ENCODE data around the gene GBGT1. TPM values are rescaled to one million over a fixed set of nuclear protein-coding genes. Genes with fewer than 3 reads are reported as not detected.
A peak's percentile ranks its signal among the peaks of the same experiment; 100 is the strongest.

Gene GBGT1
- total RNA-seq, 1 donor from 2014 or later = 18.3 TPM

DNA sequence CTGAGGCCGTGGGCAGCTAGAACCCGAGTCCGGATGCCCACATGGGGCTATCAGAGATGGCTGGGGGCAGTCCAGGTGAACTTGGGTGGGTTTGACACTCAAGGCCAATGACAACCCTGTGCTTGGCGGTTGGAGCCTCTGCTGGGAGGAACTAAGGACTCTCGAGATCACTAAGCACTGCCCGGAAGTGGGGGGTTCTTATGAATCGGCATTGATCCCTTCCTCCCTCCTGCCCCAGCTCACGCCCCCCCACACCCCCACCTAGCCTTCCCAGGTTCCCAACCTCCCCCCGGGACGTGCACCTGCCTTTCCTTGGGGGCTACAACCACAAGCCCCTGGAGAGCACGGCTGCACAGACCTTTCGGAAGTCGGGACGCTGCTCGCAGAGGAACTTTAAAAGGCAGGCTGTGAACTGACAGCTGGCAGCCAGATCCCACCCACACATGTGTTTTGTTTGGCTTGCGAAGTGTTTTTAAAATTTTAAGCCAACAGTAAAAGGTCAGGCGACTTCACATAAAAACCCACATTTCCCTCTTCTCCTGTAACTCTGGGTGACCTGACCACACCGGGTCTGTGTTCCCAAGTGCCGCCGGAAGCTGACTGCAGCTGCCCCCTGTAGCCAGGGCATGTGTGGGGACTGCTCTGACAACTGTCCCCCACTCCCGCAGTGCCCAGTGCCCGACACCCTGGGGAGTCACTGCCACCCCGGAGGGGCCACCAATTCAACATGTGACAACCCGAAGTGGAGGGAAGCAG lies 37.6 kb downstream of the GBGT1 start:
- peak; percentile 41 for DNase-seq (ENCODE audit: low spot score)

DNA sequence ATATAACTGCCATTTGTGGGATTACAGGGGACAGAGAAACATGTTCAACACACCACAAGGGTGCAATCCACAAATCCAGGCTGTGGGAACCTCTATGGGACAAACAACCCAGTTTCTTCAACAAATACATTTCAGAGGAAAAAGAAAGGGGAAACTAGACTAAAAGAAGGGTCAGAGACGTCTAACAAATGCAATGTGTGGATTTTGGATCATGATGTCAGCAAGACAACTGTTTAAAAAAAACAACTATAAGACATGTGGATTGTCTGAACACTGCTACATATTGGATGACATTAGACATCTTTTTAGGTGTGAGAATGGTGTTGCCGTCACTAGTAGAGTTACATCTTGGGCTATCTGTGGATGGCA lies 38.8 kb downstream of the GBGT1 start:
- DNase-seq (ENCODE audit: low spot score) = no peak

DNA sequence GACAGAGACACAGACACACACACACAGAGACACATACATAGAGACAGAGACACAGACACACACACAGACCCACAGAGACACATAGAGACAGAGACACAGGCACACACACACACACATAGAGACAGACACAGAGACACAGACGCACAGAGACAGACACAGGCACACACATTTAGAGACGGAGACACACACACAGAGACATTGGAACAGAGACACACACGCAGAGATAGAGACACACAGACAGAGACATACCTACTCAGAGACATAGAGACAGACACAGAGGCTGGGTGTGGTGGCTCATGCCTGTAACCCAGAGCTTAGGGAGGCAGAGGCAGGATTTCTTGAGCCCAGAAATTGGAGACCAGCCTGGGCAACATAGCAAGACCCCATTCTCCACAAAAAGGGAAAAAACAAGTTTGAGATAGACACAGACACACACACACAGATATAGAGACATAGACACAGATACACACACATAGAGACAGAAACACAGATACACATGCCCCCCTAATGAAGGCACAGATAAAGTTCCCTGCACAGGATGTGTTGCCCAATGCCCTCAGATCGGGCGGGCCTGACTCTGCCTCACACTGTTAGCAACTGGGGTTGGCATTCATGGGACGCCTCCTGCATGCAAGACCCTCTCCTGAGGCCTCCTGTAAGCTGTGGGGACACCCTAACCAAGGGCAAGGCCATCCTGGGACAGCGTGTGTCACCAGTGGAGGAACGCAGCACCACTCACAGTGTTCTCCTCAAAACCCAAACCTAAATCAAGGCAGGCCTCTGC lies 39.4 kb downstream of the GBGT1 start:
- DNase-seq (ENCODE audit: low spot score) = no peak

DNA sequence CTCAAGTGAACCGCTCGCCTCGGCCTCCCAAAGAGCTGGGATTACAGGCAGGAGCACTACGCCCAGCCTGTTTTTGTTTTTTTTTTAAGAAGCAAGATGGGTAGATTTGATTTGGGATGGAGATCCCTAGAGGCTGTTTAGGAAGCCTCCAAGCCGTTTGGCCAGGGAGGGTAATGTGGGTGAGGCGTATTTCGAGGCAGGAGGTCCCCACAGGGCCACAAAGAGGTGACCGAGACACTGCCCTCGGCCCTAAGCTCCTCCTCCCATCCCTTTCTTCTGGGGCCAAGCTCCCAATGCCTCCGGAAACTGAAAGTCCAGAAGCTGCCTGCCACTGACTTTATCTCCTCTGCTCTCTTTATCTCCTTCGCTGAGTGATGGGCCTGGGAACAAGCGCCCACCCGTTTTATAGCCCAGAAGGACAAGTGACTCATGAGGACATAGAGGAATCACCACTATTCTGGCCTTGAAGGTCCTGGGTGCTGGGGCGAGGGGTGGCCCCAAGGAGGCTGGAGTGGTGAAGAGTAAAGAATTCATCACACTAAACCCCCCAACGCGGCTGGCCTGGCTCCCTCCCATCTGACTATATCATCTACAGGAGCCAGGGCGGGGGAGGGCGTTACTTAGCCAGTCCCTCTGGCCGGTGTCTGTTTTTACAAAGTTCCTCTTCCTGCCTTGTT lies 40.6 kb downstream of the GBGT1 start:
- peak; percentile 68 for DNase-seq (ENCODE audit: low spot score)

DNA sequence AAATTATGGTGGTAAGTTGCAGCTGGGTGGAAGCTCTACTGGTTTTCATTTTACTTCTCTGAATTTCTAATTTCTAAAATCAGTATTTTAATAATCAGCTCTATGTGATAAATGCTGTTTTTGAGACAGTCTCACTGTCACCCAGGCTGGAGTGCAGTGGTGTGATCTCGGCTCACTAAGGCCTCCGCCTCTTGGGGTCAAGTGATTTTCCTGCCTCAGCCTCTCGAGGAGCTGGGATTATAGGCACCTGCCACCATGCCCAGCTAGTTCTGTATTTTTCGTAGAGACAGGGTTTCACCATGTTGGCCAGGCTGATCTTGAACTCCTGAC lies 41.1 kb downstream of the GBGT1 start:
- no peak for DNase-seq (ENCODE audit: low spot score)

DNA sequence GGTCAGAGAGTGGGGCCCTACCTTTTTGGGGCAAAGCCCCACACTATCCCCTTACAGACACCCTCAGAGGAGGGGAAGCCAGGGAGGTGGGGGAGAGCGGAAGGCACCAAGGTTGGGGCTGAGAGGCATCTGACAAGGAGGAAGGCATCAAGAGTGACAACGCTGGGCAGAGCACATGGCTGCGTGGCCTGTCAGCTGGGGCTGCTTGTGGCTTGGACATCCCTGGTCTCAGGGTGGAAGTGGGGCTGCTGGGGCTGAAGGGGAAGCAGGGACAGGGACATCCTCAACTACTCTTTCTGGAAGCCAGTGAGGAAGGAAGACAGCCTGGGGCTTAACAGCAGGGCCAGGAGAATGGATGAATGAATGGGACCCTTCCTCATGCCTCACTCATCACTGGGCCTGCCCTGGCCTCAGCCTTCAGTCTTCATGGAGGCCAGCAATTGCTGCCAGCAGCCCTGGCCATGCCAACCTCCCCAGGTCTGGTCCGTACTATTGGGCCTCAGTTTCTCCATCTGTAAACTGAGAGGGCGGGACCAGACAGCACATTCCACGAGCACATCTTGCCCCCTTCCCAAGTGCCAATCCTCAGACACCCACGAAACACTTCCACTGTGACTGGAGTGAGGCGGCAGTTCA lies 41.7 kb downstream of the GBGT1 start:
- peak; percentile 37 for DNase-seq (ENCODE audit: low spot score)

DNA sequence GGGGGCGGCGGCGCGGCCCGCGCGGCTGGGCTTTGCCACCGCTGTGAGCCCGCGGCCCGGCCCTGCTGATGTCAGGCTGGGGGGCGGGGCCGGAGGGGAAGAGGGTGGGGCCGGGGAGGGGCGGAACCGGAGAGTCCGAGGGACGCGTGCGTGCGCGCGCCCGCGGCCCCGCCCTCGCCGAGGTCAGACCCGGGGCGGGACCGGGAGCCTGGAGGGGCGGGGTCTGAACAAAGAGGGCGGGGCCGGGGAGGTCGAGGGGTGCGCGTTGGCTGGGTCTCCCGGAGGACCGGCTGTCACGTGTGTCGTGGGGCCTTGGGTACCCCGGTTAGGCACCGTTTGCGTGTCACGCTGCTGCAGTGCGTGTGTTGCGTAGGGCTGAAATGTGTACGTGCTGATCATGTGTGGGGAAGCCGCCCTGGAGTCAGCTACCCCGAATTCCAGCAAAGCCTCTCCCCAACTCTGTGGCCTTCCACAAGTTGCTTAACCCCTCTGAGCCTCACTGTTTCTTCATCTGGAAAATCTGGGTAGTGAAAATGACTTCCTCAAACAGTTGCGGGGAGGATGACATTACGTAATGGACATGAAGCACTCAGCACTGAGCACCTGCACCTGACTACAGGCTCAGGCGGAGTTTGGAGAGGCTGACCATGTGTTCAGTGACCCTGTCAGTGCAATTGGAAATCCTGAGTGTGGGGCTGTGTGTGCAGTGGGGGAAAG lies 42.4 kb downstream of the GBGT1 start, which contains the start of gene RALGDS:
Gene RALGDS (minus strand): TSS at position 43 of the 717 bp plus-strand sequence. CDS start 86 bp downstream, outside the sequence.
- peak; percentile 87 for DNase-seq (ENCODE audit: low spot score)

DNA sequence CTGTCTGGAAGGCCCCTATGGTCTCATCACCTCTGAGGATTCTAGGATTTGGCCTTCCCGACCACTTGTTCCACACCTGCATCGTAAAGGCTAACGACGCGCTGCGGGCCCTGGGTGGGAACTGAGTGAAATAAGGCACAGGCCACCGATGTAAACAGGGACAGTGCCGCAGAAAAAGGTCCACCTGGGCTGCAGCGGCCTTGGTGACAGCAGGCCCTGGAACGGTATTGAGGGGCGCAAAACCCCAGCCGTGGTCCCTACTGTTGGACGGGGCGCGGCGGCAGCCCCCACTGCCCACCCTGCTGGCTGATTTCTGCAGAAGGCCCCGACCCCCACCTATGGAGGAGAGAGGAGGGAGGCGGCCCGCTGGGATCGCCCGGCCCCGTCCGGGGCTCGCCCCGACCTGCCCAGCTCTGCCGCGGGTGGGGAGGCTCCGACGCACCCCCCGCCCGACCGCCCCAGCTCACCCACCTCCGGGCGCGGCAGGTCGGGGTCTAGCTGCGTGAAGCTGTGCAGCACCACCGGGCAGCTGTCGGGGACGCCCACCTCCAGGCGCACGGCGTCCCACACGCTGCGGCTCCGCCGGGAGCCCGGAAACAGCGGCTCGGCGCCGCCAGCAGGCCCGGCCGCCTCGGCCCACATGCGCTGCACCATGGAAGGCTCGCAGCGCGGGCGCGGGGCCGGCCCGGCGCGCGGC lies 43.1 kb downstream of the GBGT1 start:
- peak; percentile 35 for DNase-seq (ENCODE audit: low spot score)

DNA sequence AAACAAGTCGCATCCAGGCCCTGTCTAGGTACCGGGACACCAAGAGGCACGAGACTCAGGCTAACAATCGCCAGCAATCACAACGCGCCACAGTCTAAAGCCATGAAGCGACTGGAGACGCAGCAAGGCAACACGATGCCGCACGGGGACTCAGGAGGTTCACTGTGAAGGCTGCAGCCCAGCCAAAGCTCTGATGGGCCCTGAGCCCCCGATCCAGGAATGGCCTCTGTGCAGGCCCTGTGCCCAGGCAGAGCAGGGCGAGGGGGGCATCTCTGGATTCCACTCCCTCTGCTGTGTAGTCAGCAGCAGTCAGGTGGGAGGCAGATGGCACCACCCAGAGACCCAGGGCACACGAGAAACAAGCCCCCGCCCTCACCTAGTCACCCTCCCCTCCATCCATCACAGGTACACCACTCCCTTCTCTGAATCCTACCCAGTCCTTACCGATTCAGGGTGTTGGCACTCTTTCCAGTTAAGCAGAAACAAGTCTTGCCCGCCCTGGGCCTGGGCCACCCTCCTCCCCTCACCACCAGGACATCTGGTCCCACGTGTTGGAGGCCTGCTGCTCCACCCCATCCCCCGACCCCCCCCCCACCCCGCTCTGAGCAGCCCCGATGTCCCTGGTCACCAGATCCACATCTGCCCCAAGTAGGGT lies 43.7 kb downstream of the GBGT1 start:
- no peak for DNase-seq (ENCODE audit: low spot score)

DNA sequence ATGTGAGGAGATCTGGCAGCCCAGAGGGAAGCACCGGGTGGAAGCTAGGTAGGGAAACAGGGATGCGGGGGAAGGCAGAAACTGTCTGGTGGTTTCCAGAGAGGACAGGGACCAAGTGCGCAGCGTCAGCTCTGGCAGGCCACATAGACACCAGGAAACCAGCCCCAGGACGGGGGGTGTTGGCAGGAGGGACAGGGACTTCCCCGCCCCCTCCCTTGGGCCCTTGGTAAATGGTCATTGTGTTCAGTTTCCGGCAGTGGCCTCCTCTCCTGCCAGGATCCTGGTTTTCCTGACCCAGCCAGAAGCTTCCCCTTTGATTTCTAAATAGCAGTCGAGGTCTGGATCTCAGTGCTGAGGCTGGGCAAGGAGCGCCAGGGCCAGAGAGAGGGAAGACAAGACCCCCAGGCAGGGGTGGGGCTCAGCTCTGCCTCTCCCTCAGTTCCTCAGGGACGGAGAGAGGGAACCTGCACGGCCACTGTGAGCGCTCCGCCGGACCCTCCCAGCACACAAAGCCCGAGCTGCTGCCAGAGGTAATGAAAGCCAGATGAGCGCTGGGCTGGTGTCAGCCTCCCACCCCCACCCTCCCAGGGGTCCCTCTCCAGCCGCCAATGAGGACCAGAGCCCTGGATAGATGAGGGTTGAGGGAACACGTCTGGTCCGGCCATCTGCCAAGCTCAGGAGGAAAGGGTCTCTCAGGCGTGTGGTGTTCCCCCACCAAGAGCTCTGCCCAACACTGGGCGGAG lies 44.4 kb downstream of the GBGT1 start:
- peak; percentile 52 for DNase-seq (ENCODE audit: low spot score)

DNA sequence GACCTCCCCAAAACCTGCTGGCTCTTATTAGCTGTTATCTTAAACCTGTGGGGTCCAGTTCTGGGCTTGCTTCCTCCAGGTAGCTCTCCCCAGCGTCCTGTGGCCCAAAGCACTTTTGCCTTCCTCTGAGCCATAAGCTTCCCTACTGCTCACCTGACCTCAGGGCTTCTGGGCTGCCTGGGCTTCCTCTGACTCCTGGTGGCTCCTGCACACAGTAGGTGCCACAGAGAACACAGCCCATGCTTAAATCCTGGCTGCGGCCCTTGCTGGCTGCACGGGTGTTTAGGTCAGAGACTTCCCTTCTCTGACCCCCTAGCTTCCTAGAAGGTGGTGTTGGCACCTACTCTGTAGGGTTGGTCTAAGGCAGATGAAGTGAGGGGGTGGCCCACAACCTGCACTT lies 45.1 kb downstream of the GBGT1 start:
- no peak for DNase-seq (ENCODE audit: low spot score)

DNA sequence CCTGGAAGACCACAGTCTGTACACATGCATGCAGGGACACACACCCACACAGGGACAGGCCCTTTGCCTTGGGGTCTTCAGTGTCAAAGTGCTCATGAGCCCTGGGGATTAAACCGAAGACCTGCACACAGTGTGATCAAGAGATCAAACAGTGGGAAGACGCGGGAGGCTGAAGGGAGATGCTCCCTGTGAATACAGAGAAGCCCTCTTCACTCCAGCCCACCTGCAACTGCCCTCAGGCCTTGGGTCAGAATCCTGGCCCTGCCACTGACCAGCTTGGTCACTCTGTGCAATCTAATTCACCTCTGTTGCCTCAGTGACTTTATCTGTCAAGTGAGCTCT lies 45.6 kb downstream of the GBGT1 start:
- no peak for DNase-seq (ENCODE audit: low spot score)

DNA sequence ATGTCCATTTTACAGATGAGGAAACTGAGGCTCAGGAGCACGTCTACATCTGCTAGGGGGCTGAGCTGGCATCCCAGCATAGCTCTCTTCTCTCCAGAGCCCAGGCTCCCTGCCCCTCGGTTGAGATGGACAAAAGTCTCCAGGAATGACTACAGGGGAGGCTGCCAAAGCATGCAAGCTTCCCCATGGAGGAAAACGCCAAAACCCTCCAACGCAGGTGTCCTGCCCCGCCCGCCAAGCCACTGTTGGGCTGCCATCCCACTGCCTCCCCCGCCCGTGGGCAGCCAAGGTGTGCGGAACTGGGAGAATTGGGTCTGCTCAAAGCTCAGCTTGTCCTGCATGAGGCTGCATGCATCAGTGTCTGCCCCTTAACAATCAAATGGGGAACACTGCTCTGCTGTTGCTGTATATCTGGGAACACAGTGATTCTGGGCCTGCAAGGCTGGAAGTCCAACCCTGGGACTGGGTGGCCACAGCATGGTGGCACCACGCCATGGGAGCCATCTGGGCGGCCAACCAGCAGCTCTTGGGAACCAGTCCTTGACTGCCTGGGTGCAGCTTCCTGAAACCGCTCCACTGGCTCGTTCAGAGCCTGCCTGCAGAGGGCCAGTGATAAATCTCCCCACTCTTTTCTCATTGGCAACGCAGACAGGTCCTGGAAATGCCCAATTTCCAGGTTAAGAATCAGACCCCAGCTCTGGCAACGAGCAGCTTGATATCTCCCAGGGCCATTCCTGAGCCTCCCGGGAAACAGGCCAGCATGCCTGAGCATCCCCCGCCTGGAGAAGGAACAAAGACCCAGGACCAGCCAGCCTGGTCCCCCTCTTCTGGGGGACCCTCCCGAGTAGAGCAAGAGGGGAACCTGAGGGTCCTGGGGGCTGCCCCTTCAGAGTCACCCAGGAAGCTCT lies 46.2 kb downstream of the GBGT1 start:
- no peak for DNase-seq (ENCODE audit: low spot score)

DNA sequence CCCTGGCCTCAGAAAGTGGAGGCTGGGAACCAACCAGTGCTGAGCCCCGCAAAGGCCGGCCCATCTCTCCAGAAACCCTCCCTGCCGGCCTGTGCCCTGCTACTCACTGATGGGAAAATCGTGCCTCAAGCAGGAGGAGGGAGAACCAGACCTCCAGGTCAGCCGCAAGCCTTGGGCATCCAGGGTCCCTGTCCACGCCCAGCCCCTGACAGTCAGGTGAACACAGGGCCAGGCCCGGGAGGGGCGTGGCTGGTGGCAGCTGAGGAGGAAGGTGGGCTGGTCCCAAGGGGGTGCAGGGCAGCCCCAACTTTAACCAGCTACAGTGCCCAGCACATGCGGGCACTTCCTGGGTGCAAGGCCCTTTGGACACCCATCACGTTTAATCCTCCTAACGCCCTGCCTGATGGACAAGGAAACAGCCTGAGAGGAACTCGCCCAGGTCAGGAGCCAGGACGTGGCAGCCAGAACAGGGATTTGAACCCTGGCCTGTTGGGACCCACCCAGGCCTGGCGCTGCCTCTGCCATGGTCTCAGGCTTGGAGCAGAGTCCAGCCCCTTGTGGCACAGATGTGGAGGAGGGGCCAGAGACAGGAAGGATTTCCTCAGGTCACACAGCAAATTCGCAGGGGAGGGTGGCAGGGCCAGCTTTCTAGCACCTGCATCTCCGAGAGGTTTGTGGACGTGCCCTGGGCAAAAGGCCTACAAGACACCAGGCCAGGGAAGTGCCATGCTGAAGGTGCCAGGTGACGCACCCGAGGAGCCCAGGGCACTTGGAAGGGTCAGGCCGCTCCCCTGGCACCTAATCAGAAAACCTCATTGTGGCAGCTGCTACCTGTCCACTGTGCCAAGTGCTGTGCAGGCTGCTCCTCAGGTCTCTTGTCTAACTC lies 47.1 kb downstream of the GBGT1 start:
- DNase-seq (ENCODE audit: low spot score) = no peak

DNA sequence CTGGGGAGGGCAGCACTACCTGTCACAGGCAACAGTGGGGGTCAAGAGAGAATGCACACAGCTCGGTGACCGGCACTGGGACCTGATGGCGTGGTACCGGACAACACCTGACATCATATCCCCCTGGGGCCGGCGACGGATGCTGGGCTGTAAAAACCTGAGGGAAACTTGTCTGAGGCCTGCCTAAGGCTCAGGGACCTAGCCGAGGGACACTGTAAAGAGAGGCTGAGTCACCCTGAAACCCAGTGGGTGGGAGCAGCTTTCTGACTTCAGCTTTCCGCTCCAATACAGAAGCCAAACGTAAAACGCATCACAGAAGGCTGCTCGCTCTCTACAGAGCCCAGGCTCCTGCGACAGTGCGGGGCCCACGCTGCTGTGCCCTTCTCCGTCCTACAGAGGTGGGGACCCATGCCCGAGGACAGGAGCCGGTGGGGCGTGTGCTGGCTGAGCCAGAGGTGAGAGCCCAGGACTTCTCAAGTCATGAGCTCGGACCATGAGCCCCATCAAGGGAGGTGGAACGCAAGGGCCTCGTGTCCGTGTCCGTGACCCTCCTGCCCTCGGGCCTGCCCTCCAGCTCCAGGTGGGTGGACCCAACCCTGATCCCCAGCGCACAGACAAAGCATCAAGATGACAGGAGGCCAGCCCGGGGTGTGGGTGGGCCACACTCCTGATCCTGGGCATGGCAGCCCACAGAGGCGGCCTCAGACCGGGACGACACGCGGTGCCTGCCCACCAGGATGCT lies 47.9 kb downstream of the GBGT1 start:
- DNase-seq (ENCODE audit: low spot score) = no peak

DNA sequence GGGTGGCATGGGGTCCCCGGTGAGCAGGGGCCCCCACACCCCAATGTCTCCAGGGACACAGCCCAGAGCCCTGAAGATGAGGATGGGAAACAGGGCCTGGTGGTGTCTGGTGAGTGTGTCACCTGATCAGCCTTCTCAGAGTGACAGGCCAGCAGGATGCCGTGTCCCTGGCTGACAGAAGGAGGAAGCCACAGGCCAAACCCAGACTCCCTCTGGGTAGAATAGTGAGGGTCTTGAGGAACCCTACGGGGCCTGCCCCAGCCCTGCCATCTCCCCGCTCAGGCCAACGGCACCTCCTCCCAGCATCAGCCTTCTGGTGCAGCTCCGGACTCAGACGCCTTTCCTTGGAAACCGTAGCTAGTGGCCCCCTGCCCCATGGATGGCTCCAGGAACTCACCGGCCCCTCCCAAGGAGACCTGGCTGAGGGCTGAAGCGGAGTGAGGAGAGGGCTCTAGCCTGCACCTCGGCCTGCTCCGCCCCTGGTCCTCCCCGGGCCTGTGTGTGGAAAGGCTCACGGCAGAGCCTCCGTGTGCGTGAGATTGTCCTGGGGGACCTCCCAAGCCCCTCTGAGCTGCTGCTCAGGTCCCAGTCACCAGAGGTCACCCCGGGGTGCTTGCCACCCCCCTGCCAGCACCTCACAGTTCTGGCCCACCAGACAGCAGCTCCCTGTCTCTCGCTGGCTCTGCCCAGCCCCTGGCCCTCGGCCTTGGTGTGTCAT lies 48.7 kb downstream of the GBGT1 start:
- no peak for DNase-seq (ENCODE audit: low spot score)

Measured in umbilical cord (tissue), 2 donors.